HL-60/S4 treated with phorbol 12-myristate 13-acetate at 8.2 ng/mL for 4 days and 3 days (cell line): ENCODE data around the gene DCP2.

Source experiments
- in situ Hi-C: fragments of 300-500 bp; cut with MboI; formaldehyde crosslinking; loops from 2 replicates; pipeline ENCODE4 v1.15.0; 2022; ENCODE audit warnings: low sequenced_read_pairs

Gene DCP2

GRCh38 chr5:113062869-113063508 lies 86.4 kb downstream of the DCP2 start:
- in situ Hi-C loops = no loop called here

DNA sequence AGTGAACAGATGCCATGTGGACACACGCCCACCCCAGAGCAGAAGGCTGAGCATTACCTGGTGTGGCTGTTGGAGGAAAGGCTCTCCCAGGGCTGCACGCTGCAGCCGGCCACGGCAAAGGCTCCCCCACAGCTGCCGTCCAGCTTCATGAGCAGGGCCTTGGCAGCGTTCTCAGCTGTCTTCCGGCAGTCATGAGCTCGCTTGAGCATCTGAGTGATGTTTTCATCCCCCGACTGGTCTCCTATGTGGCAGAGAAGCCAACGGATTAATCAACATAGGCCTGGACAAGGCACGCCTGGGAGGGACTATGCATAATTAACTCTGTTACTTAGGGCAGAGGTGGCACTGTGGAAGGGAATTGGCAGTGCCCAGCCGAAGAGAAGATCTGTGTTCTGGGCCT lies 87.3 kb downstream of the DCP2 start:
- in situ Hi-C loops = no loop called here

- in situ Hi-C loops = no loop called here
These were observed 88.2 kb downstream of the DCP2 start for GRCh38 chr5:113064806-113065205.

DNA sequence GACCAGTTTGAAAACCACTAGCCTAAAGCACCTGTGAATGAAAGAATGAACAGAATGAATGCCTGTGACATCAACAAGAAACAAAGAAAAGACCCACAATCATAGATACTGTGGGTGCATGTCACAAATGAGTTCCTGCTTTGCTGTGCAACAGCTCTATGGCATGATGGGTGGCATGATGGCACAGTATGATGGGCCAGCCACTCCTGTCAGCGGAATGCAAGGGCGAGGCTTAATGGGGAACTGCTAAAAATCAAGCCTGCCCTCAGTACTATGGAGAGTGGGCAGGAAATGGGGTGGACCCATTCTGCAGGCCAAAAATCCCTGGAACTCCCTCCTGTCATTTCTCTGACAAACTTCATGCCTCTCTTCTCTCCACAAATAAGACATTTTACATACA lies 89.0 kb downstream of the DCP2 start:
- in situ Hi-C loops = no loop called here

DNA sequence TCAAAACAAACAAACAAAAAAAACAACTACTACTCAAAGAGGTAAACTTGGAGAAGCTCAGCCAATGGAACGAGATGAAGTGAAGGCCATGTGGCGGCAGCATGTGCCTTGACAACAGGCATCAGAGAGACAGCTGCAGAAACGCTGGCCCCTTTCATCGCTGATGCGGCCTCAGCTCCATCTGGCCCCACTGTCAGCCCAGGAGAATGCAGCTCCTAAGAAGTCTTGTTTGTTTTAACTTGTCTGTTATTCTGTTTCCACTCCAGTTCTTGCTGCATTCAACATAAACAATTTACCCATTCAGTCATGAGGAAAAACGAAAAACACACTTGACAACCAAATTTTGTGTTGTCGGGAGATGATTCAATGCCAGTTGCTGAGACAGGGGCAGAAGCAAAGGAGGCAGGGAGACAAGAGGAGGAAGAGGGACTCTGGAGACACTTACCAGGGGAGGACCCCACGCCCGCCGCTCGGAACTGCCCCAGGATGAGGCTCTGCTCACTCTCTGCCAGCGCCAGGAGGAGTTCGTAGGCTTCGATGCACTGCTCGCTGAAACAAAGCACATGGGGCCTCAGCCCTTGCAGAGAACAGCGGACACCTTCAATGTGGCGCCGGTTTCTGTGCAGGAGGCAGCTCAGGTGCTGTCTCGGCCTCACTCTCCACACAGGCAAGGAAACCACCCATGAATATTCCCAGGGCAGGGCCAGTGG lies 91.2 kb downstream of the DCP2 start:
- in situ Hi-C loops = no loop called here

GRCh38 chr5:113068559-113068958 lies 92.0 kb downstream of the DCP2 start:
- in situ Hi-C loops = no loop called here
